CMK (cell line): ENCODE data around the gene GMDS.
"Not testable (repeated sequence)": the region's sequence is repeated elsewhere in the genome, so short reads cannot be mapped to it uniquely, and the experiment has no call there.

ENCODE experiments used
- DNase-seq: peaks from one replicate; pipeline ENCODE4 v3.0.0-alpha.2; 2010; ENCODE audit warnings: low read depth

The GMDS gene

DNA sequence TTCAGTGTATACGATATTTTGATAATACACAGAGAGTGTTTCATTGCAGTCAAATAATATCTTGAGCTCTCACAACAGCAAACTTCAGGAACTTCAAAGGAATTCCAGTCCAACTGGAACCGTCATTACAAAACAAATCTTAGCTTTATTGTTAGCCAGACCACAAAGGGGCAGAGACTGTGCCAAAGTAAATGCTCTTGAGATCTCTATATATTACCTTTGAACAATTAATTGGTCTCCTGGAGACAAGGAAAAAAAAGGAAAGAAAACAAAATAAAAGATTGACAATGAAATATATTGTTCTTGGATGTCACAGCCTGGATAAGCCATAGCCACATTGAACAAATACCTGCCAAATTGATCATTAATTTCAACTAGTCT, 565.7 kb downstream of the GMDS start:
- no peak for DNase-seq

DNA sequence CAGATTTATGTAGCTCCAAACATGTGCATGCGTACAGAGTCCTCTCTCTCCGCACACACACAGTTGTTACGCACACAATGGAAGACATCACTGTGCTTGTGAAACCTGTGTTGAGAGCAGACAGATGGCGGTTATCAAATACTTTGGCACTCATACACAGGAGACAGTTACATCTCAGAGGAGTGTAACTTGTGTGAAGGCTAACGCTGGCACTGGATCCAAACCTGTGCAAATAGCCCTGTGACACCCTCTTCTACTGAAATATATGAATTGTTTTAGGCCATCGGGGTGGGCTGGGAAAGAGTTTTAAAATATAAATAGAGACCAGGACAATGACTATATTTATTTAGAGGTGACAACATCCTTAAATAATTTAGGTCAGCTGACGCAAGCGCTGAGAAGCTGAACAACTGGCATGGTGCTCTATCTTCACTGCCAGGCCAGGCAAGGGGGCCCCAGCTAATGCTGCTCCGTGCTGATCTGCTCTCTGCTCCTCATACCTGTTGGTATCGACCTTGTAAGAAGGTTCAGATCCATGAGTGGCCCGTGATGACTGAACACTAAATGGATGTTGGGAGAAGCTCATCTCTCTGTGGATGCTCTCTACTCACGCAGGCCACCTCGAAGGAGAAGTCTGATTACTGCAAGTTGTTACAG, 566.2 kb downstream of the GMDS start:
- no peak for DNase-seq

DNA sequence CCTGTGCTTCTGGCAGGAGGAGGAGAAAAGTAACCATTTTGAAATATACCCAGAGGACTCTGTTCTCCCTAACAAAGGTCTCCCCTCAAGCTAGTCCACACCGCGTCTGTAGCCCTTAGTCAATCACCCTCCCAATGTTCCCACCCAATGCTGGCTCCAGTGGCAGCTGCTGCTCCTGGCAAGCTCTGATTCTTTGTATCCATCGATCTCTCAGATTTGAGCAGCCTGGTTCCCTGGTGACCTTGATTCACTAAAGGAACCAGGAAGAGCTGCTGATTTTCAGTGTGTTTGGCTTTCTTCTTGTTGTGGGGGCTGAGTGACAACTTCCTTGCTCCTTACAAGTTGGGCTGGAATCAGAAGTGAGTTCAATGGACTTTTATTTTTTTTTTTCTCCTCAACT, 567.2 kb downstream of the GMDS start:
- DNase-seq = no peak

DNA sequence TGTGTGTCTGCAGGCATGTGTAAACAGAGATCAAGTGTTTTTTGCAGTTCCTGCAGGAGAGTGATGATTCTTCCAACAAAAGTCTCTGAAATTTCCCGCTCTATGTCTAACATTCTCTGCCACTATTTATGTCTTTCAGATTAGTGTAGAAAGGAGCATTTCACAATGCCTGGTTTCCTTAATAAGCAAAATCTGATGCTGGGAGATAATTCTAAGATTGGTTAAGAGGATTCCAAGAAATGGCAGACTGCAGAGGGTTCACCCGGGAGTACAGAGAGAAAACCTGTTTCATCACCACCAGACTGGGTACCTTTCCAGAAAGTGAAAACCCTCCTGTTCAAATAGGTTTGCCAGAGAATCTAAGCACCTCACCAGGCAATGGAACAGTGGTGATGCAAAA, 573.0 kb downstream of the GMDS start:
- no peak for DNase-seq

DNA sequence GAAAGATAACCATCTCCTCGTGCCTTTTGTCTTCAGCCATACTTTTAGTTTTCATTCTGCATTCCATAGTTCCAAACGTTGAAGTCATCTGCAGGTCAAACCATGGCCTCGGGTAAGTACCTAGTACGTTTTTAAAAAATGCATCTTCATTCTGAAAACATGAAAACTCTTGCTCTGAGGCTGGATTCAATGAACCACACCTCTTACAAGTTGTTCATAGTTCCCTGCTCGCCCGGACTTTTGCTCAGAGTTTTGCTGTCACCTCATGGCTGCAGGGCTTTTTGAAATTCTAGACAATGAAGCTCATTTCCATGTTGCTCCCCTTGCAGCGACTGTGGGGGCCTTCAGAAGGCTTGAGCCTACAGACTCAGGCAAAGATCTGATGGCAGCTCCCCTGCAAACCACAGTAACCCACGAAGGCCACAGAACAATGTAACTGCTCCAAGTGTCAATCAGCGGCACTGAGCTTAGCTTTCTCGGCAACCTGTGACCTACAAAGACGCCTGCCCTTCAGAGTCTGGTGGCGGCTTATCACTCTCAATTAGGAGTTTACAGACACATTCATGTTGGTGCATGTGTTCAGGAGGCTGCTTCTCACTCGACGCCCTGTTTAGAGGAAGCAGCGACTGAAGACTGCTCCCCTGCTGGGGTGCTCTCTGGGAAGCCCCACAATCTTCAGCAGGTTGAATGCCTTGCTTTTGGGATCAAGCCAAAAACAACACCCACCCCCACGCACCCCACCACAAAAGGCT, 574.5 kb downstream of the GMDS start:
- no peak for DNase-seq

DNA sequence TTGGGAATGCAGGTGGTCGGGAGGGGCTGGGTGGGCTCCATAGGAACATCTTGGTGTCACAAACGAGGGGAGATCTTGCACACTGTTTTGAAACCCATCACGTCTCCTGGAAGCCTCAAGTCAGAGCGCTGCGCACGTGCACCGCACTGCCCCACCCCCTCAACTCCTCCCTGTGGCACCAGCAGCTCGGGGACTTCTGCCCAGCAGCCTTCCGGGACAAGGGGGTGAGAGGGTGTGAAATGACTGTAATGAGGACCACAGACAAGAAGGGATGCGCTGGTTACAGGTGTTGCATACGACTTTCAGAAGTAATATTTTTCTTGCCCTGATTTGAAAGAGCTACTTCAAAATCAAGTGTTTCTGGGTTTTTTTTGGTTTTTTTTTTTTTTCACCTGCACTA, 575.4 kb downstream of the GMDS start:
- no peak for DNase-seq

GRCh38 chr6:1668456-1668855, 576.9 kb downstream of the GMDS start:
- DNase-seq = not testable (repeated sequence)

GRCh38 chr6:1667805-1668175, 577.6 kb downstream of the GMDS start:
- no peak for DNase-seq

DNA sequence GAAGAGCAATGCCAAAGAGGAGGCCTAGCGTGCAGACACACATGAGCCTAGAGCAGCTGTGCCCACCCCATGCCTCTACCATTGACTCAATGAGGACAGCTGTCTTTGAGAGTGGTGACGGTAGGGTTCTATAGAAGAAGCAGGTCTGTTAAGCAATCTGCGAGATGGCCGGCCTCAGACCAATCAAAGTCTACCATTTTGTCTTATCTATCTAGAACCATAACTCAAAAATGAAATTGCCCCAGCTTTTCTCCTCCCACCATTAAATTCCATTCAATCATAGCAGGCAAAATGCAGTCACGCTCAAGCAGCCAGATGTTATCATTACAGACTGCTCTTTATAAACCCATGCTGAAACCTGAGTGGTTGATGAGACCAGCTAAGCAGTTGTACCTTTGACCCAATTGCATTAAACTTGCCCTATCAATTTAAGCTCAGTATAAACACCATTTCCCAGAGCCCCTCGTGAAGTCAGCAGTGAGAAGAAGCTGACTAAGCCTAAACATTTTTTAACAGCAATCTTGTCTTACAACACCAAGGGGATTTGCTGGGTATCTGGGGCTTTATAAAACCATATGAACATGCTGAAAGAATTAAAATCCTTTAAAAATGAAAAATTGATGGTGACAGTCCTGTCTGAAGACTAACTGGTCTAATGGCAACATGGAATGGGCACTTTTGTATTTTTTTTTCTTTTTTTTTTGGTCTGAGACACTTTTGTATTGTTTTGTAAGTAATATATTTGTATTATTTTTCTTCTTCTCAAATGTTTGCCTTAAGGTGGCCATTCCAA, 578.2 kb downstream of the GMDS start:
- DNase-seq = no peak

DNA sequence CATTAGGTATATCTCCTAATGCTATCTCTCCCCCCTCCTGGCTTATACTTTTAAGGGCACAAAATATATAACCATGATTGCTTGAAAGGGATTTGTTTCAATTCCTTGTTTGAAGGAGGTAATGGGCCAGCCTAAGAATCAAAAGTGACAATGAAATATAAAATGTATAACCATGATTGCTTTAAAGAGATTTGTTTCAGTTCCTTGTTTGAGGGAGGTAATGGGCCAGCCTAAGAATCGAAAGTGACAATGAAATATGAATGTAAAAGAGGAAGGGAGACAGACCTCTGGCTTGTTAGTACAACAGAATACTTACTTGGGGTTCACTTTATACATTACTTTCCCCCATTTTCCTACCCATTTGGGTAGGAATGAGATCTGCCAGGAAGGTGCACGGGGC, 580.2 kb downstream of the GMDS start:
- DNase-seq = no peak

DNA sequence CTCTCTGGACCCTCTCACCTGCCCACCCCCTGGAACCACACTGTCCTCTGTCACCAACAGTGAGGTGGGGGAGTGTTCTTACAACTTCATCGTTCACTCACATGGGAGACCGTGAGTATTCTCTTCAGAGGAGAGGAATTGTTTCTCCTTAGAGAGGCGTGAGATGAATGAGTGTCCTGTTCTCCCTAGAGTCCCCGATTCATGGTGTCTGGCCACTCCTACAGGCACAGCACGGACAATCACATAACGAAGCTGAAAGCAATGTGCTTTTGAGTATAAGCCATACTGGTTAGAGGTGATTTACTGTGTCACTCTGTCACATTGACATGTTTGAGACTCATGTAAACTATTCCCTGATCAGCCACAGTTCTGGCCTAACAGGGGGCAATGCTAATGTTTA, 581.1 kb downstream of the GMDS start:
- DNase-seq = no peak

DNA sequence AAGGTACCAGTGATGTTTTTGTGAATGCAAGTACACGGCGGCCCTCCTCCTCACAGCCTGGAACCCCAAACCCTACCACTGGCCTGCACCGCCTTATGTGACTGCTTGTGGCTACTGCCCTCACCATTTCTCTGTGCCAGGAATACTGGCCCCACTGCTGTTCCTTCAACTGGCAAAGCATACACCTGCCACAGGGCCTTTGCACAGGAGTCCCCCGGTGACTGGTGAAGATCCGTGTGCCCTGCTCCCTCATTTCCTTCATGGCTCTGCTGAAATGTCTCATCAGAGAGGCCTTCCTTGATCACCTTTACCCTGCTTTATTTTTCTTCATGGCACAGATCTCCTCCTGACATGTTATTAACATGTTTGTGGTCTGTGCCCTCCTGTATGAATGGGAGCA, 581.9 kb downstream of the GMDS start:
- no peak for DNase-seq

DNA sequence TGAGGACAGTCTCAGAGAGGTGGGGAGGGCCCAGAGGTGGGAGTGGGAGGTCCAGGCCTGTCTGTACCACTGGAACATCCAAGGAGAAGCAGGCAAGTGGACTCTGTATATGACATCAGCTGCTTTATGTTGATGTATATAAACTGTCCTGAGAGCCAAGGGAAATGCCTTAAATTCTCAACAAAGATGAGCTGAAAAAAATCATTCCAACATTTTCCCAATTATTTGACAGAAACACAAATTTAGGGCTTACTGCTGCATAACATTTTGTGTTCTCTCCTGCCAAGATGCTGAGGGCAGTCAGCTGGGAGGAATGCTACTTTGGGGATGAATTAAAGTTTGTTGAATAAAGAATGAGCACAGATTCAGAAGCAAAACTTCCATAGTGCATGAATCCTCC, 582.9 kb downstream of the GMDS start:
- DNase-seq = no peak

DNA sequence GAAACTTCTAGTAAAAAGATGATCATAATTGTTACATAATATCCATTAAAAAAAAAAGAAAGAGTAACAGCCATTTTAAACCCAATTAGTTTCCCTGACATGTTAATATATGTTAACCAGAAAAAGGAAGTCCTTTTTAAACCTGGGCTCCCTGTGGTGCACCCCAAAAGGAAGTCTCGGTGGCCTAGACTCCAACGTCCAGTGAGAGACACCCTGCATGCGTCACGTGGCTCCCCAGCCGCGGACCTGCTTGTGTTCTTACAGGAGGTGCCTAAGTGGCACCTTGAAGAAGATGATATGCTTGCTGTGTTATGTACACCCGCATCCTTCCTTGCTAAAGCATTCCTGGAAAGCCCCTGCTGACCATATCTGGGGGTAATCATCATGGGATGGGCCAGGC, 585.6 kb downstream of the GMDS start:
- no peak for DNase-seq

DNA sequence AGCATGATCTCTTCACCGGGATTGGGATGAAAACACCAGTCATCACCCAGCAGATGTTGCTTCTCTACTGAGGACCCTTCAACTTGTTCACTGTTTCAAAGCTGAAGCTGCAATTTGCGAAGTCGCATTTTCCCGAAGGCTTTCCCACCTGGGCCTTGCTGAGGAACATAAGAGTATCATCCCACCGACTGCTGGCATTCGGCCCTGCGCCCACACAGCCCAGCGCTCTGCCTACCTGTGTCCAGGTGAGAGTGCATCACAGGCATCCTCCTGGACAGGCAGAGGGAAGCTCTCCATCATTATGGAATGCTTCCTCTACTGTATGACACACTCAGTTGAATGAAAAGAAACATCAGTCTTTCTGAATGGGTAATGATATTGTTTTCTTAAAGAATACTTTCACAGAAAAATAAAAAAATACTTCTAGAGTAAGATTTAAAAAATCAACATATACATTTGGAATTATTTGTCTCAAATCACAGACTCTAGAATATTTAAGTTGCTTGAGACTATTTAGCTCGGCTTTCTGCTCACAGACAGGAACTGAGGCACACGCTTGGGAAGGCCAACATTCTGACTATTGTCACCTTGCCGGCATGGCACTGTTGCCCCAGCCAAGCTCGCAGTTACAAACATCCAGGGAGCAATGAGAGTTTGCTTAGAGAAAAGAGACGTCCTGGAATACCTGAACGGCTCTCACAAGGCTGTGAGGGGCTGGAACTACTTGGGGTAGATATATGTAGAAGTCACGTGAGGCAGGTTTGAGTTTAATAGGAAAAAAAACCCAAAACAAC, 587.0 kb downstream of the GMDS start:
- no peak for DNase-seq

DNA sequence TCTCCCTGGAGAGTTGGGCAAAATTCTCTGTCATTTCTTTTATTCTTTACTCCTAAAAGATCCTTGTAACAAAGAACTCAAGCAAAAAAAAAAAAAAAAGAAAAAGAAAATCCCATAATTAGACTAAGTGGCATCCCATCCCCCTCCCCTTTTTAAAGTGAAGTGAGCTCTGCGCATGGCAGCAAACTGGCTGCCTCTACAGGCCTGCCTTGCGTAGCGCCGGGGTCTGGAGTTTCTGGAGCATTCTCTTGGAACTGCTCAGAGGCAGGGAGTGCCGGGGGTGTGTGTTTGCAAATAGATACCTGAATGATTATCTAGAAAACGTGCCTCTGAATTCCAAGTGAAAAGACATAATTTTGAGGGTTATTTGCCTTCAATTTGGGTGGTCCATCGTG, 587.6 kb downstream of the GMDS start:
- no peak for DNase-seq

- DNase-seq = no peak
These were observed 588.2 kb downstream of the GMDS start for GRCh38 chr6:1657116-1657770.

DNA sequence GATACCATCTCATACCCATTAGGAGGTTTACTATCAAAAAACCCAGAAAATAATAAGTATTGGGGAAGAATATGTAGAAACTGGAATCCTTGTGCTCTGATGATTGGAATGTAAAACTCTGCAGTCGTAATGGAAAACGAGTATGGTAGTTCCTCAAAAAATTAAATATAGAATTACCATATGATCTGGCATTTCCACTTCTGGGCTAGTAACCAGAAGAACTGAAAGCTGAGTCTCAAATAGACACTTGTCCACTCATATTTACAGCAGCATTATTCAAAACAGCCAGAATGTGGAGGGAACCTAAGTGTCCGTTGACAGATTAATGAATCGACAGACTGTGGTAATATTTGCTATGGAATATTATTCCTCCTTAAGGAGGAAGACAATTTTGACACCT, 591.4 kb downstream of the GMDS start:
- no peak for DNase-seq

DNA sequence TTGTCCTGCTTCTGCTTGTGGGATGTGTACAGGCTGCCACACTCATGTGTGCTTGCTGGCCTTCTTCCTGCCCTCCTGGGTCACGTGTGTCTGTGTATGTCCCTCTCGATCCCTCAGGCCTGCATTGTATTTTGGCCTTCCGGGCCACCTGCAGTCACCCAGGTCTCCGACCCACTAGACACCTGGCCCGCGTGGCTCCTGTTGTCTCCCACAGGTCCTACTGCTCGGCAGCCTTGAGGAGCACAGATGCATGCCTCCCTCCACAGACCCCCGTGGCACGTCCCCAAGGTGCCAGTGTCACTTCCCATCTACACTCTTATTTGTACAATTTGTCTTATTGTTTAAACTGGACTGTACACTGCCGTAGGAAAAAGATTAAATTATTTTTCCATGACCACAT, 592.6 kb downstream of the GMDS start:
- no peak for DNase-seq

GRCh38 chr6:1651362-1651761, 594.0 kb downstream of the GMDS start:
- DNase-seq = no peak

DNA sequence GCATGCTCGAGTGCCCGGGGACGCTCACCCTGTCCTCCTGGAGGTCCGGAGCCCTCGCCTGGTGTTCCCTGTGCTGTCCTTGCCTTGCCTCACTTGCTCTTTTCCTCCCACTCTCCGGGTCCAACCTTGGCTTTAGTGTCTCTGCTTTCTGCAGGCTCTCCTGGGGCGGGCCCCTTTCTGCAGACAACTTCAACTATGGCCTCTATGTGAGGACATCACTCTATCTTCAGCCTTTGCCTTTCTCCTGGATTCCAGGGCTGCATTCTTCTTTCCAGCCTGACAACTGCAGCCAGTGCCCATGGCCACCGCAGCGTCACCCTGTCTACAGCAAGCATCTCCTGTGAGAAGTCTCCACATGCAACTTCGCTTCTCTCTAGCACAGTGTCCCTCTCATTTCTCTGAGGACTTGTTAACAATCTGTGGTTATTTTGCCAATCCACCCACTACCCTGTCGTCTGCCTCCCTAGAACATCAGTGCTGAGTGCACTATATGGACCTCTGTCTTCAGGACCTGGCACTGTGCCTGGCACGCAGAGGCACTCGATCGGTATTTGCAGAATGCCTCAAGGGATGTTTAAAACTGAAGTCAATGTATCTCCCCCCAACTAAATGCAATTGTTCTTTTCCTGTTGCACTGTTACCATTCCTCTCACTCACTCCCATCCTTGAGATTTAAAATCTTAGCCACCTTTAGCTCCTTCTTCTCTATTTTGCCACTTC, 599.8 kb downstream of the GMDS start:
- DNase-seq = no peak
